HepG2 (cell line): ENCODE measurements around the gene SRSF11. TPM values are rescaled to one million over a fixed set of nuclear protein-coding genes. Genes with fewer than 3 reads are reported as not detected.

ENCODE experiments used
- ATAC-seq: fragments of 200-7000 bp; cut with Tn5 transposase; 3 replicates; pipeline ENCODE4 v1.9.1; 2020; ENCODE audit warnings: mild to moderate bottlenecking, moderate library complexity
- BruUV-seq: library from RNA; stranded (reverse); fragments of 400-500 nt; replicated peaks from 2 replicates; lab custom pipeline; 2021; lab: Mats Ljungman, UMichigan
- CTCF ChIA-PET: fragments of 300-600 bp; formaldehyde crosslinking; extraction: SDS; loops from one replicate; lab custom pipeline; 2021; ENCODE audit warnings: low total read pairs, inconsistent platforms, low intra/inter-chr PET ratio; lab: Yijun Ruan, JAX
- POLR2A ChIA-PET: fragments of 350-600 bp; sonication (Branson Sonifier 250); formaldehyde crosslinking; loops from one replicate; lab custom pipeline; 2020; ENCODE audit warnings: antibody characterized with exemption, inconsistent platforms; lab: Yijun Ruan, JAX
- DNase-seq: peaks from one replicate; pipeline ENCODE4 v3.0.0-alpha.2; 2015; ENCODE audit warnings: low spot score
- FAIRE-seq: peaks from 3 replicates; lab custom pipeline; 2011; peaks lifted over from hg19 to GRCh38; lab: Jason Lieb, UNC
- H2AFZ ChIP-seq: one replicate; pipeline ENCODE4 v1.6.1; 2011; ENCODE audit warnings: low read length, inconsistent platforms
- H3K27ac ChIP-seq: fragments of 300-600 bp; 3 replicates; pipeline ENCODE4 v1.8.0; 2011; ENCODE audit warnings: mixed run types, mild to moderate bottlenecking, mixed read lengths, low read length, inconsistent platforms; ENCODE audit not compliant: insufficient read depth; ENCODE audit errors: extremely low read length
- H3K27me3 ChIP-seq, 2 experiments: fragments of 200-600 bp in 1 of 2; 2 replicates in 1 of 2; 3 replicates in 1 of 2; pipeline versions ENCODE4 v1.6.0 to v1.8.0; 2011; ENCODE audit warnings: low read length in 2 of 2, mild to moderate bottlenecking in 2 of 2, moderate library complexity in 2 of 2, inconsistent platforms in 1 of 2; ENCODE audit not compliant: insufficient read depth in 2 of 2, control insufficient read depth in 1 of 2
- H3K36me3 ChIP-seq, 2 experiments: fragments of 200-600 bp in 1 of 2; replicated peaks in 1 of 2; 2 replicates in 1 of 2; 3 replicates in 1 of 2; pipeline versions ENCODE4 v1.5.1 to v1.8.0; 2011; ENCODE audit warnings: low read length in 2 of 2, inconsistent platforms in 1 of 2; ENCODE audit not compliant: insufficient read depth in 2 of 2, control insufficient read depth in 1 of 2
- H3K4me1 ChIP-seq: 2 replicates; pipeline ENCODE4 v1.5.1; 2012; ENCODE audit warnings: low read length, inconsistent platforms; ENCODE audit not compliant: insufficient read depth
- H3K4me2 ChIP-seq: 2 replicates; pipeline ENCODE4 v1.6.0; 2011; ENCODE audit warnings: low read depth, low read length, inconsistent platforms
- H3K4me3 ChIP-seq, 3 experiments: fragments of 200-600 bp in 1 of 3; sonication (generic), shearing (Covaris generic) in 1 of 3; replicated peaks in 1 of 3; 2 replicates each; pipeline ENCODE4 v1.5.1; 2011 to 2016; ENCODE audit warnings: low read length in 3 of 3, inconsistent platforms in 2 of 3, low read depth in 2 of 3, mild to moderate bottlenecking in 2 of 3, control low read depth in 1 of 3, mixed read lengths in 1 of 3; ENCODE audit not compliant: insufficient read depth in 1 of 3
- H3K79me2 ChIP-seq: one replicate; pipeline ENCODE4 v1.6.1; 2011; ENCODE audit warnings: low read length, inconsistent platforms; ENCODE audit not compliant: insufficient read depth
- H3K9ac ChIP-seq: 2 replicates; pipeline ENCODE4 v1.6.0; 2011; ENCODE audit warnings: mild to moderate bottlenecking, low read depth, low read length, inconsistent platforms; ENCODE audit not compliant: insufficient read depth
- H3K9me3 ChIP-seq: 2 replicates; pipeline ENCODE4 v1.5.1; 2012; ENCODE audit warnings: mild to moderate bottlenecking, low read length
- H4K20me1 ChIP-seq: 2 replicates; pipeline ENCODE4 v1.6.0; 2011; ENCODE audit warnings: inconsistent platforms, mild to moderate bottlenecking, low read length, moderate library complexity; ENCODE audit not compliant: insufficient read depth
- AHDC1 ChIP-seq: sonication (generic); formaldehyde crosslinking; IDR thresholded peaks from 2 replicates; pipeline ENCODE4 v1.5.1; 2020; ENCODE audit warnings: mild to moderate bottlenecking, missing genetic modification reagents, borderline replicate concordance
- ARID5B ChIP-seq: IDR thresholded peaks from 2 replicates; pipeline ENCODE4 v1.4.0; 2020; ENCODE audit warnings: mild to moderate bottlenecking, missing genetic modification reagents
- CREB1 ChIP-seq, 2 experiments: fragments of 450-650 bp in 1 of 2; IDR thresholded peaks; 2 replicates each; pipeline ENCODE4 v1.6.1; 2016 to 2017; ENCODE audit warnings: control low read depth in 1 of 2, mild to moderate bottlenecking in 1 of 2, missing compliant biosample characterization in 1 of 2, missing genetic modification characterization in 1 of 2
- PBX2 ChIP-seq: IDR thresholded peaks from 2 replicates; pipeline ENCODE4 v1.6.1; 2016; ENCODE audit warnings: control low read depth
- WGBS: methylation state at CpG from one replicate; pipeline ENCODE4 v1.1.6; 2017; ENCODE audit warnings: low lambda C conversion rate; 5-methylcytosine and 5-hydroxymethylcytosine counted together
- in situ Hi-C: cut with HindIII; loops from 2 replicates; pipeline ENCODE4 v1.10.0; 2017; ENCODE audit warnings: low pct_unique_long_range_greater_than_20kb; ENCODE audit not compliant: extremely low pct_ligation_motif_present
- intact Hi-C: fragments of 100-400 bp; cut with micrococcal nuclease; formaldehyde crosslinking; loops from one replicate; pipeline ENCODE4 v1.10.0; 2022; ENCODE audit not compliant: unreplicated experiment
- polyA plus RNA-seq, 8 experiments: library from polyadenylated mRNA; depleted of rRNA in 3 of 8; stranded (reverse) in 7 of 8; unstranded in 1 of 8; fragments of >200 nt; fragmentation: Illumina TruSeq in 4 of 8; extraction: Trizol in 4 of 8; gene quantifications; 2 replicates each; pipeline versions ENCODE4 v1.2.1 to v1.2.3, GENCODE V29; 2011 to 2016; ENCODE audit warnings: low read depth in 4 of 8, missing spikeins in 1 of 8, mixed read lengths in 1 of 8; ENCODE audit not compliant: insufficient read depth in 1 of 8
- total RNA-seq, 5 experiments: library from RNA; depleted of rRNA; stranded (reverse); fragments of >200 nt; fragmentation: Illumina TruSeq; extraction: Trizol; gene quantifications; 2 replicates each; pipeline ENCODE4 v1.2.3, GENCODE V29; 2016; ENCODE audit warnings: low read depth in 1 of 5

SRSF11 gene
- total and polyA plus RNA-seq, 2 of the 13 experiments (the other 11 are each of a cell fraction or from before 2014, with no cell fraction given), result 118 to 381 TPM

GRCh38 chr1:70265946-70266345 is 44.8 kb downstream of the SRSF11 start:
- no peak for ATAC-seq
- POLR2A ChIA-PET, result no interaction called here

More at GRCh38 chr1:70265946-70266345, 44.8 kb downstream of the SRSF11 start:
- intact Hi-C loops, result no loop called here
- peaks cover 0 to 9% of the 10 kb centered on the region in 2 experiments; a peak in 3 of 5 replicates for H3K36me3 ChIP-seq
- in situ Hi-C loops, result no loop called here
- no peaks in the 10 kb centered on the region for H3K27me3 ChIP-seq
- no peaks in the 10 kb centered on the region for H3K79me2 ChIP-seq
- DNase-seq, result no peak
- no peak overlapping the region for H2AFZ ChIP-seq
- no TSS peak for BruUV-seq
- no peak overlapping the region for H3K4me2 ChIP-seq
- H3K27ac ChIP-seq, result no peak overlapping the region
- H3K4me3 ChIP-seq, result no peak overlapping the region
- WGBS, result 89% methylated on average over 1 of the region's 1 CpG
- no peak overlapping the region for H3K9ac ChIP-seq
- no peaks in the 10 kb centered on the region for H3K9me3 ChIP-seq
- no peaks in the 10 kb centered on the region for H3K4me1 ChIP-seq
- FAIRE-seq, result no peak
- TF ChIP-seq ARID5B (CRISPR knock-in tag) (no peak), CREB1 (IDR thresholded peaks at IDR 0.05) (no peak), CREB1 (CRISPR knock-in tag; IDR thresholded peaks at IDR 0.05) (no peak), PBX2 (CRISPR knock-in tag) (no peak), AHDC1 (CRISPR knock-in tag) (no peak)
- H4K20me1 ChIP-seq, result no peaks in the 10 kb centered on the region
- CTCF ChIA-PET, result no interaction called here
